GM19452 (cell line): Measurements from ENCODE around the gene ZFYVE27.

ENCODE experiments used
- ATAC-seq: cut with Tn5 transposase; IDR thresholded peaks from one replicate; pipeline ENCODE4 v1.9.1; 2021; ENCODE audit not compliant: unreplicated experiment

Gene ZFYVE27

GRCh38 chr10:97743169-97743943 is 6.4 kb downstream of the ZFYVE27 start:
- no peak for ATAC-seq

- no peak for ATAC-seq
Measured at GRCh38 chr10:97744405-97745035, 7.6 kb downstream of the ZFYVE27 start.

DNA sequence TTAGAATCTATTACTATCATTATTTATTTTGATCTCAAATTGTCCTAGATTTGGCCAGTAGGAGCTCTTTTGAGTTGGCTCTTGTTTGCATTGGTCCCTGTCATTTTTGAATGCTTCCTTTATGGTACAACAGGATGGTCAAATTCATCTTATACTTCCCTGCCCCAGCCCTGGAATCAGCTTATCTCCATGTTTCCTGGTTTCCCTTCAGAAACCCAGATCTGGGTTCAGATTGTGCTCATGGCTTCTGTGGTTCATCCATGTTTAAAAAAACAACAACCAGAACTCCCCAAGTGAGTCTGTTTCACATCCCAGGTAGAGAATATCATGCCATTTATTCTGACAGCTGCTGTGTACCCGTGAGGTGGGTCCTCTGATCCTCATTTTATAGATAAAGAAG is 10.6 kb downstream of the ZFYVE27 start:
- ATAC-seq = no peak

- ATAC-seq = no peak
Measured at GRCh38 chr10:97748116-97748515, 11.2 kb downstream of the ZFYVE27 start.

- no peak for ATAC-seq
Measured at GRCh38 chr10:97752956-97753355, 16.0 kb downstream of the ZFYVE27 start.

GRCh38 chr10:97754726-97755125 is 17.8 kb downstream of the ZFYVE27 start:
- ATAC-seq = no peak

- ATAC-seq = no peak
Measured at GRCh38 chr10:97755718-97756117, 18.8 kb downstream of the ZFYVE27 start.

DNA sequence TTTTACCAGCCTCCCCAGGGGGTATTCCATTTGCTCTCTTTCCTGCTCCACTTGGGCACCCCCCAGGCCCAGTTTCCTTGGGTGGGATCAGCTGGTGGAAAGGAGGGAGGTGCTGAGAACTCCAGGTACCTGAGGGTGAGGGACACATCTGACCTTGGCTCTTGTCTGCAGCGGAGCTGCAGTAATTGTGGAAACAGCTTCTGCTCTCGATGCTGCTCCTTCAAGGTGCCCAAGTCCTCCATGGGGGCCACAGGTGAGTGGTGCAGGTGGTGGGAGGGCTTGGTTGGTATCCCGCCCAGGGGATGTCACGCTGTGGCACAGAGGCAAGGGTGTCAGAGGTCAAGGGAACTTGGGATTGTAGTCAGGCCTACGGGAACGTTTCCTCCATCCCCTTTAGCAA is 20.5 kb downstream of the ZFYVE27 start:
- ATAC-seq = no peak

GRCh38 chr10:97759158-97759887 is 22.4 kb downstream of the ZFYVE27 start:
- no peak for ATAC-seq

DNA sequence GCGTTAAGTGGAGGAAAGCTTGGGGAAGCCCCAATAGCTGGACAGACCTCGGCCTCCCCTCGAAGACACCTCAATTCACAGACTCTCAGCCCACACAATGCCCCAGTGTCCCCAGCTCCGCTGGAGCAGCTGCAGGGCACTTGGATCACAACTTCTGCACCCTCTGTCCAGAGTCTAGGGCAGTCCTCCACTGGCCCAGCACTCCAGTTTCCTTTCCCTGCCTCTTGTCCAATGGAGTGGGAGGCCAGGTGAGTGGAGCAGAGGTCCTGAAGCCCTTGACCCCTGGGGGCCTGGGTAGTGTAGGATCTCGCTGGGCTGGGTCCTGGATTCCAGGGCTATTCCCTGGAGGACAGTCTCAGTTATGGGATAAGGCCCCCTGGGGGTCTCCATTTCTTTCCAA is 23.0 kb downstream of the ZFYVE27 start:
- no peak for ATAC-seq

- ATAC-seq = no peak
Measured at GRCh38 chr10:97760461-97761257, 23.7 kb downstream of the ZFYVE27 start.

DNA sequence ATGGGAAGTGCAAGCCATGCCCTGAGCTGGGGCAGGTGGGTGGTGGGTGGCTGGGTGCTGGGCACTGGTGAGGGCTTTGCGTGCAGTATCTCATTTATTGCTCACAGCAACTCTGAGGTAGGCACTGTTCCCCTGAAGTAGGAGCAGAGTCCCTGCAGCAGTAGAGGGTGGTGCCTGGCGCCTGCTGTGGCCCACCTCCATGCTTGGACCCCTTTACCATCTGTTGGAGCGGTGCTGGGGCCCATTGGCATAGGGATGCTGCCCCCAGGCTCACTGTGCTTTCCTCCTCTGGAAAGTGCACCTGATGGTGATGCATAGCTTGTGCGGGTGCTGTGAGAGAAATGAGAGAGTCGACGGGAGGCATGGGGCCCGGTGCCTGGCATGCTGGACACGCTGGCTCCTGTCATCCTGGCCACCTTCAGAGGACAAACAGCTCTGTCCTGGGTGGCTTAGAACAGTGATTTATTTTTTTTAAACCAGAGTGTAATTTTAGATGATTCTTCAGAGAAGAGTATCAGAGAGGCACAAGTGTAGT is 24.5 kb downstream of the ZFYVE27 start:
- ATAC-seq = no peak

DNA sequence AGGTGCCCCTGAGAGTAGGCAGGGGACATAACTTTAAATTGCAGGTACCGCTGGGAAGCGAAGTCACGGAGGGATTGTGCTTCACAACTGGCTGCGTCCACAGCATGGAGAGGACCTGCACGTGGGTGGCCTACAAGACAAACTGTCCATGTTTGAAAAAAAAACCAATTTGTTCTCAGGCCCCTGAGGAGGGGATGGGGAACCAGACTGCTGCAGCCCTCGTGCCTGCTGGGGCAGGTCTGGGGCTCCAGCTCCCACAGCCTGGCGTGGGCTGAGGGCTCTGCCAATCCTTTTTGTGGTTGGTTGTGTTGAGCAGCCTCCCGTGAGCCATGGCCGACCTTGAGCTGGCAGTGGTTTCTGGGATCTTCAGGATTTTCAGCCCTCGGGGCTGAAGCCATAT is 25.1 kb downstream of the ZFYVE27 start:
- no peak for ATAC-seq

DNA sequence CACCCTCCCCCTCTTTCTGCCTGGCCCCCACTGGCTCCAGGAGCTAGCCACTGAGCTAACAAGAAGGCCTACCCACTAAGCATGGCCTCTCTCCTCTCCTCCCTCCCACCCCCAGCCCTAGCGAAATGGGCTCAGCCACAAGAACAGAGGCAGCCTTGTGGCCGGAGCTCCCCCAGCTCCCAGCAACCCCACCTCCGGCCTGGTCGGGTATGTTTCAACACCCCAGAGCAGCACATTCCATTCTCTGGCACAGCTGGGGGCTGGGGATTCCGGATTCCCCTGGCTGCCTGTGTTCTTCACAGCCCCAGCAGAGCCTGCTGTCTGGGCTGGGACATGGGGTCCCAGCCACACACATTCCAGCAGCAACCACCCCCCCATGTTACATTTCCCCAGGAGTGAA is 25.9 kb downstream of the ZFYVE27 start:
- ATAC-seq = no peak

DNA sequence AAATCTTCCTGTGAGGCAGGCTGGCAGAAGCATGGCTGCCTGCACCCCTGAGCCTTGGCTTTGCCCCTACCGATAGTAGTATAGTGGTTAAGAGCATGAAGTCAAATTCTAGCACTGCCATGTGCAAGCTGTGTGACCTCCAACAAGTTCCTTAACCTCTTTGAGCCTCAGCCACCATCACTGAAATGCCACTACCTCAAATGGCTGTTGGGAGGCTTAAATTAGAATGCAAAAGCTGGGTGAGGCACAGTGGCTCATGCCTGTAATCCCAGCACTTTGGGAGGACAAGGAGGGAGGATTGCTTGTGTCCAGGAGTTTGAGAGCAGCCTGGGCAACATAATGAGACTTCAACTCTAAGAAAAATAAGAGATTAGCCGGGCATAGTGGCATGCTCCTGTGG is 26.5 kb downstream of the ZFYVE27 start:
- ATAC-seq = no peak

GRCh38 chr10:97763947-97764346 is 27.0 kb downstream of the ZFYVE27 start:
- ATAC-seq = no peak

- no peak for ATAC-seq
Measured at GRCh38 chr10:97764519-97764931, 27.6 kb downstream of the ZFYVE27 start.

- no peak for ATAC-seq
Measured at GRCh38 chr10:97765201-97765600, 28.3 kb downstream of the ZFYVE27 start.

- no peak for ATAC-seq
Measured at GRCh38 chr10:97766106-97766810, 29.3 kb downstream of the ZFYVE27 start.
